HFFc6 (cell line): ENCODE measurements around the gene FBXW11. TPM values are rescaled to one million over a fixed set of nuclear protein-coding genes. Genes with fewer than 3 reads are reported as not detected.

Experiments
- DNase-seq: peaks from one replicate; pipeline ENCODE4 v3.0.0-alpha.2; 2018
- H3K27ac Mint-ChIP-seq: 2 replicates; pipeline ENCODE4 v1.8.0; 2020; ENCODE audit warnings: mild to moderate bottlenecking, mixed read lengths
- H3K27me3 Mint-ChIP-seq: 2 replicates; pipeline ENCODE4 v1.8.0; 2021; ENCODE audit warnings: mild to moderate bottlenecking, moderate library complexity, mixed read lengths; ENCODE audit not compliant: insufficient read depth
- H3K36me3 Mint-ChIP-seq: 2 replicates; pipeline ENCODE4 v1.8.0; 2021; ENCODE audit warnings: low read depth, mixed read lengths
- H3K4me1 Mint-ChIP-seq: 2 replicates; pipeline ENCODE4 v1.8.0; 2020; ENCODE audit warnings: low read depth, mixed read lengths
- H3K4me3 Mint-ChIP-seq: 2 replicates; pipeline ENCODE4 v1.8.0; 2020; ENCODE audit warnings: mild to moderate bottlenecking, moderate library complexity, mixed read lengths
- H3K9me3 Mint-ChIP-seq: 2 replicates; pipeline ENCODE4 v1.8.0; 2020; ENCODE audit warnings: mild to moderate bottlenecking, mixed read lengths
- CTCF ChIP-seq: fragments of 200-600 bp; sonication (generic); IDR thresholded peaks from 2 replicates; pipeline ENCODE4 v1.5.0; 2021; ENCODE audit warnings: antibody characterized with exemption, mild to moderate bottlenecking
- total RNA-seq, 6 experiments: library from RNA; stranded (reverse); fragmentation: NEBNext Ultra II Directional; extraction: Animal tissue kit (Norgen Biotek cat#: 25700); gene quantifications; 2 replicates in 1 of 6; 3 replicates in 5 of 6; pipeline ENCODE4 v1.2.3, GENCODE V29; 2021

The FBXW11 gene
- total RNA-seq, 6 experiments from 2014 or later: 54.5 to 60.5 (median 58.5) TPM

GRCh38 chr5:171975877-171976667 lies 30.4 kb downstream of the FBXW11 start:
- Mint-ChIP-seq H3K4me3 (no peak overlapping the region), H3K36me3 (peaks cover 34% of the 10 kb centered on the region), H3K27ac (no peak overlapping the region), H3K27me3 (no peaks in the 10 kb centered on the region; the same call in 1 of the 2 replicates), H3K9me3 (peaks cover 33% of the 10 kb centered on the region), H3K4me1 (peaks cover 28% of the 10 kb centered on the region)
- no peak for DNase-seq
- TF ChIP-seq CTCF: no peak

- DNase-seq: peak; percentile 18
- peaks cover 39% of the 10 kb centered on the region for H3K36me3 Mint-ChIP-seq
- TF ChIP-seq CTCF: no peak
- H3K27ac Mint-ChIP-seq: peak overlapping the region; percentile 15
- H3K9me3 Mint-ChIP-seq: peaks cover 26% of the 10 kb centered on the region
- peaks cover 34% of the 10 kb centered on the region for H3K4me1 Mint-ChIP-seq
- no peak overlapping the region for H3K4me3 Mint-ChIP-seq
- H3K27me3 Mint-ChIP-seq: no peaks in the 10 kb centered on the region; the same call in 1 of the 2 replicates
Observed at GRCh38 chr5:171975262-171975876, 31.1 kb downstream of the FBXW11 start.

GRCh38 chr5:171970826-171971225 lies 35.6 kb downstream of the FBXW11 start:
- Mint-ChIP-seq H3K27me3 (no peaks in the 10 kb centered on the region), H3K4me1 (peaks cover 59% of the 10 kb centered on the region), H3K9me3 (no peaks in the 10 kb centered on the region; the same call in 1 of the 2 replicates), H3K4me3 (no peak overlapping the region), H3K27ac (no peak overlapping the region; the same call in 1 of the 2 replicates), H3K36me3 (peaks cover 21% of the 10 kb centered on the region)
- DNase-seq: no peak
- TF ChIP-seq CTCF: no peak

DNA sequence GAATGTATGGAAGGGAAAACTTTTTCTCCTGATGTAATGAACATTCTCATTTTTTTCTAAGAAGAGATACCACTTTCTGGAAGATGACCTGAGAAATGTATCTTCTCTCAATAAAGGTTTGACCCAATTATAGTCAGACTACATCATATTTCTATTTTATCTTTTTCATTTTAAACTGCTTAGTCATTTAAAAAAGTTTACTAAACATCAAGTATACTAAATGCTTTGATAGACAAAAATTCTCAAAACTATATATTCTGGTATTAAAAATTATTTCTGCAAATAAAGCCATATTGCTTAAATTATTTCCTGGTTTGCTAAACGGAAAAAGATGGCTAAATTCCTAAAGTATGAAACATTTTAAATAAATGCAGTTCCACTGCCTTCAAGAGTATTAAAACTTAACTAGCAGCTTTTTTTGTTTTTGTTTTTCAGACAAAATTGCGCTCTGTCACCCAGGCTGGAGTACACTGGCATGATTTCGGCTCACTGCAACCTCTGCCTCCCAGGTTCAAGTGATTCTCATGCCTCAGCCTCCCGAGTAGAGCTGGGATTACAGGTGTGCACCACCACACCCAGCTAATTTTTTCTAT lies 37.1 kb downstream of the FBXW11 start:
- Mint-ChIP-seq H3K9me3 (no peaks in the 10 kb centered on the region; the same call in 1 of the 2 replicates), H3K27me3 (no peaks in the 10 kb centered on the region; the same call in 1 of the 2 replicates), H3K4me1 (peaks cover 57% of the 10 kb centered on the region), H3K36me3 (peaks cover 25% of the 10 kb centered on the region), H3K4me3 (no peak overlapping the region), H3K27ac (peak overlapping the region; percentile 25; the same call in 1 of the 2 replicates)
- DNase-seq: no peak
- no peak for TF ChIP-seq CTCF

DNA sequence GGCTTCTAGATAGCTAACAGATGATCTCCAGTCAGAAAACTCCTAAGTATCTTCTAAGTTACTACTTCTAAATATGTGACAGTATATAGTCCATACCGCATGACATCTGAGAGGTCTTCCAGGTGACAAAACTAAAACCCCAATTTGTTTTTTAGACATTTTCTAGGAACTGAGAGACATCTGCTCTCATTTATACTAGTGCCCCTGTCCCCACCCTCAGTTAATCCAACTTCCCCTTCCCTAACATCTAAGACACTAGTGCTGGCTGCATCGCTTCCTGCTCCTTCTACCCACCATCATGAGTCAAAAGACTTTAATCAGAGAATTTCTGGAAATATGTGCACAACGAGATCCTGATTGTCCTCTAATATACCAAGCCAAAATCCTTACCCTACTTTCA lies 37.9 kb downstream of the FBXW11 start:
- no peak for TF ChIP-seq CTCF
- DNase-seq: no peak
- Mint-ChIP-seq H3K27ac (peak overlapping the region; percentile 4; the same call in 1 of the 2 replicates), H3K4me1 (peaks cover 65% of the 10 kb centered on the region), H3K36me3 (peaks cover 25% of the 10 kb centered on the region), H3K4me3 (no peak overlapping the region), H3K27me3 (no peaks in the 10 kb centered on the region; the same call in 1 of the 2 replicates), H3K9me3 (no peaks in the 10 kb centered on the region; the same call in 1 of the 2 replicates)
